Ovary (tissue), 3 donors: ENCODE results near the gene PRAME.

Experiments
- CTCF ChIP-seq, 3 donors: fragments of 450-650 bp in 2 of 3; fragments of 200-600 bp in 1 of 3; IDR thresholded peaks; one replicate each; pipeline versions ENCODE4 v1.5.1 to v1.8.0; 2016 to 2022; ENCODE audit warnings: antibody characterized with exemption in 3 of 3, mild to moderate bottlenecking in 1 of 3
- POLR2A ChIP-seq: fragments of 450-650 bp; IDR thresholded peaks from one replicate; pipeline ENCODE4 v1.6.1; 2017; ENCODE audit warnings: antibody characterized with exemption, mild to moderate bottlenecking, moderate library complexity
- donor health status: DM: no; HTN: no; CAD: no.

GRCh38 chr22:22550789-22551434 is 8.2 kb downstream of the PRAME start:
- TF ChIP-seq CTCF (IDR thresholded peaks at IDR 0.05) (no peak), POLR2A (no peak)
